ENCODE data around the gene ALCAM. TPM values are rescaled to one million over a fixed set of nuclear protein-coding genes. Genes with fewer than 3 reads are reported as not detected.

Gene ALCAM
- total RNA-seq, 1 donor from 2014 or later = 90.3 TPM

GRCh38 chr3:105523501-105523900, 156.8 kb downstream of the ALCAM start:
- DNase-seq (ENCODE audit: low spot score in 2 of 2, unreplicated experiment in 2 of 2) = no peak
- Mint-ChIP-seq H3K27ac (no peak overlapping the region), H3K4me3 (no peak overlapping the region), H3K9me3 (peaks cover 3% of the 10 kb centered on the region), H3K4me1 (peaks cover 11% of the 10 kb centered on the region), H3K36me3 (peaks cover 24% of the 10 kb centered on the region), H3K27me3 (ENCODE audit: low read depth) (no peaks in the 10 kb centered on the region)
- TF ChIP-seq, protein P1, sequence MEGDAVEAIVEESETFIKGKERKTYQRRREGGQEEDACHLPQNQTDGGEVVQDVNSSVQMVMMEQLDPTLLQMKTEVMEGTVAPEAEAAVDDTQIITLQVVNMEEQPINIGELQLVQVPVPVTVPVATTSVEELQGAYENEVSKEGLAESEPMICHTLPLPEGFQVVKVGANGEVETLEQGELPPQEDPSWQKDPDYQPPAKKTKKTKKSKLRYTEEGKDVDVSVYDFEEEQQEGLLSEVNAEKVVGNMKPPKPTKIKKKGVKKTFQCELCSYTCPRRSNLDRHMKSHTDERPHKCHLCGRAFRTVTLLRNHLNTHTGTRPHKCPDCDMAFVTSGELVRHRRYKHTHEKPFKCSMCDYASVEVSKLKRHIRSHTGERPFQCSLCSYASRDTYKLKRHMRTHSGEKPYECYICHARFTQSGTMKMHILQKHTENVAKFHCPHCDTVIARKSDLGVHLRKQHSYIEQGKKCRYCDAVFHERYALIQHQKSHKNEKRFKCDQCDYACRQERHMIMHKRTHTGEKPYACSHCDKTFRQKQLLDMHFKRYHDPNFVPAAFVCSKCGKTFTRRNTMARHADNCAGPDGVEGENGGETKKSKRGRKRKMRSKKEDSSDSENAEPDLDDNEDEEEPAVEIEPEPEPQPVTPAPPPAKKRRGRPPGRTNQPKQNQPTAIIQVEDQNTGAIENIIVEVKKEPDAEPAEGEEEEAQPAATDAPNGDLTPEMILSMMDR (IDR thresholded peaks at IDR 0.05; ENCODE audit: unreplicated experiment) = no peak

DNA sequence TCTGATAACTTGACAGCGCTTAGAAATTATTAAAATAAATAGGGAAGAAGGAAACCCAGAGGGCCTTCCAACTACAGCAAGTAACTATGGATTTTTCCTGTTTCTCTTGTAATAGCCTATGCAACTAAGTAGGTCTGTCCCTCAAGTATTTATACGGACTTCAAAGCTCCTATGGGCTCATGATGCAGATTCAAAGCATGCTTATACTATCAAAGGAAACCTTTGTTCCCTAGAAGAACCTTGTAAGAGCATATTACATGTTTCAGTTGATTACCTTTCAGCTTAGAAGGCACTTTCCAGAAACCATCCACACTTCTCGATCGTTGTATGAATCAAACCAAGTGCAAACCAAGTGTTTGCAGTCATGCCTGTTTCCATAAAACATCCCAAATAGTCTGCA, 158.8 kb downstream of the ALCAM start:
- no peak for DNase-seq (ENCODE audit: low spot score in 2 of 2, unreplicated experiment in 2 of 2)
- Mint-ChIP-seq H3K27me3 (ENCODE audit: low read depth) (no peaks in the 10 kb centered on the region), H3K9me3 (peaks cover 3% of the 10 kb centered on the region), H3K36me3 (peaks cover 22% of the 10 kb centered on the region), H3K27ac (no peak overlapping the region), H3K4me3 (no peak overlapping the region), H3K4me1 (peaks cover 7% of the 10 kb centered on the region)
- TF ChIP-seq, protein P1 (IDR thresholded peaks at IDR 0.05; ENCODE audit: unreplicated experiment) = no peak

- DNase-seq (ENCODE audit: low spot score in 2 of 2, unreplicated experiment in 2 of 2) = no peak
- Mint-ChIP-seq H3K4me1 (peaks cover 7% of the 10 kb centered on the region), H3K36me3 (peaks cover 20% of the 10 kb centered on the region), H3K9me3 (peaks cover 3% of the 10 kb centered on the region), H3K4me3 (no peak overlapping the region), H3K27ac (no peak overlapping the region), H3K27me3 (ENCODE audit: low read depth) (no peaks in the 10 kb centered on the region)
- TF ChIP-seq, protein P1 (IDR thresholded peaks at IDR 0.05; ENCODE audit: unreplicated experiment) = no peak
Observed at GRCh38 chr3:105526360-105527111, 159.8 kb downstream of the ALCAM start.

DNA sequence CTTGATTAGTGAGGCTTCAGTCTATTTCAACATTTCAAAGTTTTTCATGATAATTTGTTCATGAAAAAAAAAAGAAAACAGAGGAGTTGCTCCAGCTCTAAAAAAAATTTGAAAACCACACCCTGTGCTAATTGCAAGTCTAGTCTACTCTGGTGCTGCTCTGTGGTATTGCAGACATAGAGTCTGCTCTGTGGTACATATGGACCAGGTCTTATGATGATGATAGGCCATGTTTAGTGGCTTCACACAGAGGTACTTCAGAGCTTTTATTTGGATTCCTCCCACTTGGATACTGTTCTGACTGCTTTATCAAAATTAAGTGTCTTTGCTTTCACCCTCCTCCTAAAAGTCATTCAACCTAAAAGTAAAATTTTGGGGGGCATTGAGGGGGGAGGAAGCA, 160.8 kb downstream of the ALCAM start:
- H3K9me3 Mint-ChIP-seq = peaks cover 3% of the 10 kb centered on the region
- no peak overlapping the region for H3K27ac Mint-ChIP-seq

GRCh38 chr3:105527949-105528348, 161.2 kb downstream of the ALCAM start:
- Mint-ChIP-seq H3K4me1 (peaks cover 7% of the 10 kb centered on the region), H3K27ac (no peak overlapping the region), H3K4me3 (no peak overlapping the region), H3K27me3 (ENCODE audit: low read depth) (no peaks in the 10 kb centered on the region), H3K9me3 (peaks cover 3% of the 10 kb centered on the region), H3K36me3 (peaks cover 20% of the 10 kb centered on the region)
- TF ChIP-seq, protein P1 (IDR thresholded peaks at IDR 0.05; ENCODE audit: unreplicated experiment) = no peak
- DNase-seq (ENCODE audit: low spot score in 2 of 2, unreplicated experiment in 2 of 2) = no peak

More for the DNA sequence above, 160.8 kb downstream of the ALCAM start:
- no peak for DNase-seq (ENCODE audit: low spot score in 2 of 2, unreplicated experiment in 2 of 2)
- Mint-ChIP-seq H3K27me3 (ENCODE audit: low read depth) (no peaks in the 10 kb centered on the region), H3K4me1 (peaks cover 7% of the 10 kb centered on the region), H3K4me3 (no peak overlapping the region), H3K36me3 (peaks cover 18% of the 10 kb centered on the region)
- TF ChIP-seq, protein P1 (IDR thresholded peaks at IDR 0.05; ENCODE audit: unreplicated experiment) = no peak
